GM12878 (cell line): ENCODE data around the gene SORCS1. TPM values are rescaled to one million over a fixed set of nuclear protein-coding genes. Genes with fewer than 3 reads are reported as not detected.

Experiments used
- ATAC-seq: fragments of 200-7000 bp; cut with Tn5 transposase; 3 replicates; pipeline ENCODE4 v1.9.1; 2020; ENCODE audit warnings: mild to moderate bottlenecking, moderate library complexity
- BruUV-seq: library from RNA; stranded (reverse); fragments of 400-500 nt; replicated peaks from 2 replicates; lab custom pipeline; 2021; lab: Mats Ljungman, UMichigan
- CTCF ChIA-PET: fragments of 300-600 bp; sonication (Branson Sonifier 250); formaldehyde crosslinking; extraction: SDS; loops from one replicate; lab custom pipeline; 2021; ENCODE audit warnings: inconsistent platforms; lab: Yijun Ruan, JAX
- POLR2A ChIA-PET: fragments of 350-600 bp; formaldehyde crosslinking; extraction: SDS; loops from one replicate; lab custom pipeline; 2021; ENCODE audit warnings: inconsistent platforms; lab: Charles Lee
- RAD21 ChIA-PET: fragments of 300-600 bp; sonication (Branson Sonifier 250); formaldehyde crosslinking; loops from one replicate; lab custom pipeline; 2023; ENCODE audit warnings: antibody characterized with exemption; ENCODE audit not compliant: unreplicated experiment; lab: Charles Lee
- SMC1A ChIA-PET: fragments of 300-600 bp; sonication (Branson Sonifier 250); formaldehyde crosslinking; loops from one replicate; lab custom pipeline; 2023; ENCODE audit not compliant: unreplicated experiment, uncharacterized antibody; lab: Charles Lee
- DNase-seq: peaks from one replicate; pipeline ENCODE4 v3.0.0-alpha.2; 2011; ENCODE audit warnings: low read depth, low spot score
- FAIRE-seq: peaks from 3 replicates; lab custom pipeline; 2011; peaks lifted over from hg19 to GRCh38; lab: Jason Lieb, UNC
- H2AFZ ChIP-seq: 2 replicates; pipeline ENCODE4 v1.6.0; 2011; ENCODE audit warnings: low read depth, low read length, control low read depth; ENCODE audit not compliant: control insufficient read depth
- H3K27ac ChIP-seq: 2 replicates; pipeline ENCODE4 v1.5.1; 2011; ENCODE audit warnings: control low read depth; ENCODE audit not compliant: control insufficient read depth, insufficient read depth
- H3K27me3 ChIP-seq, 2 experiments: replicated peaks in 1 of 2; 2 replicates each; pipeline versions ENCODE4 v1.6.0 to v1.6.1; 2011; ENCODE audit warnings: low read length in 1 of 2; ENCODE audit not compliant: control insufficient read depth in 2 of 2, insufficient read depth in 2 of 2
- H3K36me3 ChIP-seq, 2 experiments: 2 replicates each; pipeline ENCODE4 v1.5.1; 2011; ENCODE audit warnings: low read length in 1 of 2; ENCODE audit not compliant: control insufficient read depth in 2 of 2, insufficient read depth in 2 of 2
- H3K4me1 ChIP-seq: 2 replicates; pipeline ENCODE4 v1.6.1; 2011; ENCODE audit warnings: mild to moderate bottlenecking, low read length, moderate library complexity, mixed read lengths; ENCODE audit not compliant: control insufficient read depth, insufficient read depth
- H3K4me2 ChIP-seq: 2 replicates; pipeline ENCODE4 v1.6.0; 2011; ENCODE audit warnings: control low read depth; ENCODE audit not compliant: control insufficient read depth, insufficient read depth
- H3K4me3 ChIP-seq: fragments of 200-600 bp; sonication (generic); 2 replicates; pipeline ENCODE4 v1.5.1; 2016
- H3K79me2 ChIP-seq: 2 replicates; pipeline ENCODE4 v1.6.0; 2011; ENCODE audit warnings: low read length; ENCODE audit not compliant: control insufficient read depth, insufficient read depth
- H3K9ac ChIP-seq: 2 replicates; pipeline ENCODE4 v1.8.0; 2011; ENCODE audit warnings: low read length, control low read depth, mixed read lengths; ENCODE audit not compliant: control insufficient read depth, insufficient read depth
- H3K9me3 ChIP-seq: replicated peaks from 3 replicates; pipeline ENCODE4 v1.5.1; 2011; ENCODE audit warnings: mild to moderate bottlenecking, low read length; ENCODE audit not compliant: control insufficient read depth, insufficient read depth
- H4K20me1 ChIP-seq: 2 replicates; pipeline ENCODE4 v1.6.0; 2011; ENCODE audit not compliant: control insufficient read depth, insufficient read depth
- ETV6 ChIP-seq, 2 experiments: fragments of 450-650 bp in 1 of 2; IDR thresholded peaks in 1 of 2; conservative IDR thresholded peaks in 1 of 2; 2 replicates each; pipeline ENCODE4 v1.6.1; 2014; ENCODE audit warnings: antibody characterized with exemption in 1 of 2, borderline replicate concordance in 1 of 2, low read depth in 1 of 2, mild to moderate bottlenecking in 1 of 2, moderate library complexity in 1 of 2
- PRDM15 ChIP-seq: fragments of 450-650 bp; formaldehyde crosslinking; IDR thresholded peaks from 2 replicates; pipeline ENCODE4 v1.4.0; 2020; ENCODE audit warnings: mild to moderate bottlenecking, moderate library complexity
- RCOR1 ChIP-seq: conservative IDR thresholded peaks from 2 replicates; pipeline ENCODE4 v1.6.1; 2012; ENCODE audit warnings: low read depth, low read length, improper control_type of control experiment
- RELB ChIP-seq: fragments of 450-650 bp; IDR thresholded peaks from 2 replicates; pipeline ENCODE4 v1.6.1; 2017; ENCODE audit warnings: low read depth, mild to moderate bottlenecking, moderate library complexity
- SIX5 ChIP-seq: IDR thresholded peaks from 2 replicates; pipeline ENCODE4 v1.6.1; 2011; ENCODE audit warnings: mild to moderate bottlenecking, low read depth, low read length, moderate library complexity; ENCODE audit not compliant: severe bottlenecking
- ZBTB40 ChIP-seq: fragments of 450-650 bp; IDR thresholded peaks from 2 replicates; pipeline ENCODE4 v1.6.1; 2016; ENCODE audit warnings: mild to moderate bottlenecking, moderate library complexity, borderline replicate concordance
- ZNF207 ChIP-seq: fragments of 450-650 bp; IDR thresholded peaks from 2 replicates; pipeline ENCODE4 v1.6.1; 2014; ENCODE audit warnings: antibody characterized with exemption, mild to moderate bottlenecking, borderline replicate concordance
- ZNF384 ChIP-seq: IDR thresholded peaks from 2 replicates; pipeline ENCODE4 v1.6.1; 2012; ENCODE audit warnings: low read depth, mild to moderate bottlenecking, low read length, improper control_type of control experiment, borderline replicate concordance
- WGBS: methylation state at CpG from one replicate; pipeline ENCODE4 v1.1.6; 2016; ENCODE audit warnings: low lambda C conversion rate; ENCODE audit not compliant: insufficient replicate concordance, insufficient coverage; ENCODE audit errors: missing lambda C conversion rate; 5-methylcytosine and 5-hydroxymethylcytosine counted together
- in situ Hi-C: fragments of 300-500 bp; cut with MboI; formaldehyde crosslinking; loops from 9 replicates; pipeline ENCODE4 v1.14.3; 2018; ENCODE audit warnings: mixed read lengths
- intact Hi-C: fragments of 100-400 bp; cut with micrococcal nuclease; formaldehyde crosslinking; loops from one replicate; pipeline ENCODE4 v1.14.2; 2022; ENCODE audit not compliant: unreplicated experiment
- polyA plus RNA-seq, 11 experiments: library from polyadenylated mRNA; depleted of rRNA in 4 of 11; unstranded in 6 of 11; stranded (reverse) in 5 of 11; fragments of >200 nt; fragmentation: Nextera tagmentation in 4 of 11; fragmentation: Illumina TruSeq in 1 of 11; extraction: Ambion mirVana in 4 of 11; extraction: Trizol in 1 of 11; gene quantifications; 1 replicate in 1 of 11; 2 replicates in 10 of 11; pipeline versions ENCODE4 v1.2.1 to v1.2.3, GENCODE V29; 2011 to 2016; ENCODE audit warnings: inconsistent platforms in 2 of 11, missing spikeins in 2 of 11, low read depth in 1 of 11
- total RNA-seq, 4 experiments: library from RNA; depleted of rRNA in 3 of 4; stranded (reverse); fragments of >200 nt in 3 of 4; fragmentation: Illumina TruSeq in 1 of 4; extraction: Trizol in 1 of 4; gene quantifications; 2 replicates each; pipeline versions ENCODE4 v1.2.1 to v1.2.3, GENCODE V29; 2013 to 2021

Gene SORCS1
- total and polyA plus RNA-seq, 10 of the 15 experiments (the other 5 are each of a cell fraction or from before 2014, with no cell fraction given), result 0.02 to 9.6 (median 0.06) TPM; not detected in 3

GRCh38 chr10:106615081-106615480, 549.4 kb downstream of the SORCS1 start (continued):
- no peak for TF ChIP-seq PRDM15 (CRISPR knock-in tag)
- no peak for TF ChIP-seq ZNF207
- no peak for TF ChIP-seq ETV6 (conservative IDR thresholded peaks at IDR 0.05 in 1 of 2, IDR thresholded peaks at IDR 0.05 in 1 of 2; ENCODE audit: borderline replicate concordance in 1 of 2, low read depth in 1 of 2)
- TF ChIP-seq SIX5, result no peak

- DNase-seq (no peak), ATAC-seq (no peak), FAIRE-seq (no peak)
- H4K20me1 ChIP-seq, result no peaks in the 10 kb centered on the region
- BruUV-seq, result no TSS peak
- H2AFZ ChIP-seq, result no peak overlapping the region
- H3K4me2 ChIP-seq, result no peak overlapping the region
- WGBS, result 0% methylated on average over 5 of the region's 5 CpGs
- ChIA-PET CTCF (no interaction called here), SMC1A (no interaction called here), RAD21 (no interaction called here), POLR2A (interaction anchor here (0.6 kb wide), 1 partner anchor 40 kb away, joined by 3 read pairs; no protein-coding TSS in a partner anchor)
- in situ Hi-C loops, result no loop called here
- H3K4me3 ChIP-seq, result no peak overlapping the region
- intact Hi-C loops, result no loop called here
- H3K27ac ChIP-seq, result no peak overlapping the region
- no peak overlapping the region for H3K9ac ChIP-seq
- H3K36me3 ChIP-seq, result no peaks in the 10 kb centered on the region
- H3K79me2 ChIP-seq, result no peaks in the 10 kb centered on the region
- no peaks in the 10 kb centered on the region for H3K4me1 ChIP-seq
- H3K9me3 ChIP-seq, result no peaks in the 10 kb centered on the region
- no peaks in the 10 kb centered on the region for H3K27me3 ChIP-seq
- TF ChIP-seq RELB, result no peak
- TF ChIP-seq RCOR1, result no peak
- no peak for TF ChIP-seq ZNF384
- no peak for TF ChIP-seq ZBTB40
Observed at GRCh38 chr10:106614293-106614692, 550.2 kb downstream of the SORCS1 start.
